Measurements from ENCODE around the gene NCAPD2. TPM values are rescaled to one million over a fixed set of nuclear protein-coding genes. Genes with fewer than 3 reads are reported as not detected.
"Not testable (repeated sequence)": the region's sequence is repeated elsewhere in the genome, so short reads cannot be mapped to it uniquely, and the experiment has no call there.

NCAPD2 gene
- total RNA-seq, 1 donor from 2014 or later: 112 TPM

DNA sequence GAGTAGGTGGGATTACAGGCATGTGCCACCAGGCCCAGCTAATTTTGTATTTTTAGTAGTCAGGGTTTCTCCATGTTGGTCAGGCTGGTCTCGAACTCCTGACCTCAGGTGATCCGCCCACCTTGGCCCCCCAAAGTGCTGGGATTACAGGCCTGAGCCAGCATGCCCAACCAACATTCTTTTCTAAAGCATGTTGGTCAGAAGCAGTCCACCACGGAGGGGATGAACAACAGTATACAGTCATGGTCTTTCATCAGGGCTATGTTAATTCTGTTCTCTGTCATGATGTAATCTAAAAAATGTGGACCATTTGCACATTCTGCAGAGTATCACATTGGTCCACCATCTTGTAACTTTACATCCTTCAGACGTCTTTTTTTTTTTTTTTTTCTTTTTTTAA lies 4.5 kb upstream of the NCAPD2 start:
- intact Hi-C loops (cut with micrococcal nuclease): no loop called here

- intact Hi-C loops (cut with micrococcal nuclease): loop anchor here (5.0 kb wide), 2 partner anchors 38 to 642 kb away; partner anchors contain the start of genes CLSTN3 and TAPBPL
These were observed 3.2 kb upstream of the NCAPD2 start for GRCh38 chr12:6490673-6491072.

GRCh38 chr12:6492838-6493496 lies 935 bp upstream of the NCAPD2 start, which contains the start of gene MRPL51:
MRPL51 (minus strand) TSS chr12:6493262; CDS start chr12:6493136, 126 bp downstream.
- intact Hi-C loops (cut with micrococcal nuclease): loop anchor here (1.0 to 5.0 kb wide), 11 partner anchors 23 to 639 kb away; partner anchors contain the start of genes CHD4, CLSTN3, IFFO1 and ING4

DNA sequence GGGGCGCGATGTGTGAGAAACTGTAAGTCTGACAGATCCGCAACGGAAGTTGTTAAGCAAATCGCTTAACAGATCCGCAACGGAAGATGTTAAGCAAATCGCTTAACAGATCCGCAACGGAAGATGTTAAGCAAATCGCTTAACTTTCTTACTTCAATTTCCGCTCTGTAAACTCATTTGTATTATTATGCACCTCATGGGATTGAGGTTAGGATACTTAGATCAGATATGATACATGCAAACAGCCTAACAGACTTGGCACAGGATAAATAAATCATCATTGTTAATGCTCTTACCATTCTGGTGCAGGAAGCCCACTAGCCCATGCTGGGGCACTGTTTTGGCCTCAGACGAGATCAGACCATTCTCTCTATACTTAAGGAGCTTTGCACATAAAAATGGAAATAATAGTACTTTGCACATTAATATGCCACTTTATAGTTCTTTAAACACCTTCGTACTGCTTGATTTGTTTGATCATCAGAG lies 399 bp downstream of the NCAPD2 start:
- intact Hi-C loops (cut with micrococcal nuclease): loop anchor here (1.0 to 5.0 kb wide), 10 partner anchors 38 to 638 kb away; partner anchors contain the start of genes CD4, CDCA3, CLSTN3 and COPS7A

GRCh38 chr12:6494968-6495367 lies 1.1 kb downstream of the NCAPD2 start:
- intact Hi-C loops (cut with micrococcal nuclease): loop anchor here (1.0 to 5.0 kb wide), 10 partner anchors 37 to 637 kb away; partner anchors contain the start of genes CD4, CDCA3, CLSTN3 and COPS7A

GRCh38 chr12:6497291-6497690 lies 3.4 kb downstream of the NCAPD2 start:
- intact Hi-C loops (cut with micrococcal nuclease): not testable (repeated sequence)

DNA sequence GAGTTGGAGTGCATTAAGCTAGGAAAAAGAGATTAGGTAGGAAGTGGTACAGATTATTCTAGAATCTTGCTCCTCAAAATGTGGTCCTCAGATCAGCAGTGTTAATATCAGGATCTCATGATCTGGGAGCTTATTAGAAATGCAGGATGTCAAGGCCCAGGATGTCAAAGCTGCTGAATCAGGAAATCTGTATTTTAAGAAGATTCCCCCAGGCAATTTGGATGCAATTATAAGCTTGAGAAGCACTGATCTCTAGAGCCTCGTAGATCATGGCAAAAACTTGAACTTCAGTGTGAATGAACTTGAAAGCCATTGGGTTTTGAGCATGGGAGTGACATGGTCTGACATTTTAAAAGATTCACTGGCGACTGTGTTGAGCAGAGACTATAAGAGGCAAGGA lies 6.6 kb downstream of the NCAPD2 start:
- intact Hi-C loops (cut with micrococcal nuclease): no loop called here

DNA sequence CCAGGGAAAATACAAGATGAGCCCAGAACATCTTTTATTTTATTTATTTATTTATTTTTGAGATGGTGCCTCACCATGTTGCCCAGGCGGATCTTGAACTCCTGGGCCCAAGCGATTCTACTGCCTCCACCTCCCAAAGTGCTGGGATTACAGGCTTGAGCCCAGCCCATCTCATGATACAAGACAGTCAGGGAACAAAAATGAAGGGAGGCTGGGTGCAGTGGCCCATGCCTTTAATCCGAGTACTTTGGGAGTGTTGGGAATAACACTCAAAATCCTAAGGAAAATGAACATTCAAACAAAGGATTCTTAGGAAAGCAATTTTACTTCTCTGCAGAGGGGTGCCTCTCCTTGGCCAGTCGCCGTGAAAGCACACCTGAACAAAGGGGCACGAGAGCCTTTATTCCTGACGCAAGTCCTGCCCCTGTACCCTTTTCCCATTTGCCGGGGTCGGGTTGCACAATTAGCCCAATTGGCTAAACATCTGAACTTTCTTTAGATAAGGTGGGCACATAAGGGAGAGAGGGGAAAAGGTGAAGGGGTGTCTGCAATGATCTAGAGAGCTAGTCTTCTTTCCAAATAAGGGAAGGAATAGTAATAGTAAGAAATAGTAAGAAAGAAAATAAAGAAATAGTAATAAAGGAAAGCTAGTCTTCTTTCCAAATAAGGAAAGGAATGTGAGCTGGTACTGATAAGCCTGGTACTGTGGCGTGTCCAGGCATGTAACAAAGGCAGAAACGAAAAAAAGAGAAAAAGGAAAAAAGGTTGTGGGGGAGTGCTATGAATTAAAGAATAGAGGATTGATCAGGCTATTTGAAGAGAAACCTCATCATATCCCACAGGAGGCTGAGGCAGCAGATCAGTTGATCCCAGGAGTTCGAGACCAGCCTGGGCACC lies 13.4 kb downstream of the NCAPD2 start:
- intact Hi-C loops (cut with micrococcal nuclease): no loop called here

DNA sequence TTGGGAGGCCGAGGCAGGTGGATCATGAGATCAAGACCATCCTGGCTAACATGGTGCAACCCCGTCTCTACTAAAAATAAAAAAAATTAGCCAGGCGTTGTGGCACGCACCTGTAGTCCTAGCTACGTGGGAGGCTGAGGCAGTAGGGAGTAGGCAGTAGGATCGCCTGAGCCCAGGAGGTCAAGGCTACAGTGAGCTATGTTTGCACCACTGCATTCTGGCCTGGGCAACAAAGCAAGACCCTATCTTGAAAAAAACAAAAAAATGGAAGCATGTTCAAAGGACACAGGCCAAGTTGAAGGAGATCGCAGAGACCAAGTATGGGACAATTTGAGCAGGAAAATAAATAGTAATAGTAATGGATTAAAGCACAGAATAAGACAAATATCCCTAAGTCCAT lies 14.2 kb downstream of the NCAPD2 start:
- intact Hi-C loops (cut with micrococcal nuclease): no loop called here

GRCh38 chr12:6520186-6520585 lies 26.3 kb downstream of the NCAPD2 start:
- intact Hi-C loops (cut with micrococcal nuclease): no loop called here

DNA sequence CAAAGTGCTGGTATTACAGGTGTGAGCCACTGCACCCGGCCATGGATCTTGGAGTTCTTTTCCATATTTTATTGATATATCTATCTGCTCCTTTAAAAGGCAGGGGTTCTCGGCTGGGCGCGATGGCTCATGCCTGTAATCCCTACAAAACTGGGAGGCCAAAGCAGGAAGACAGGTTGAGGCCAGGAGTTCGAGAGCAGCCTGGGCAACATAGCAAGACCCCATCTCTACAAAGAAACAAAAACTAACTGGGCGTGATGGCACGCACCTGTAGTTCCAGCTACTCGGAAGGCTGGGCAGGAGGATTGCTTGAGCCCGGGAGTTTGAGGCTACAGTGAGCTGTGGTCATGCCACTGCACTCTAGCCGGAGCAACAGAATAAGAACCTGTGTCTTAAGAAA lies 28.3 kb downstream of the NCAPD2 start:
- intact Hi-C loops (cut with micrococcal nuclease): no loop called here

GRCh38 chr12:6523708-6524107 lies 29.8 kb downstream of the NCAPD2 start:
- intact Hi-C loops (cut with micrococcal nuclease): no loop called here

- intact Hi-C loops (cut with micrococcal nuclease): no loop called here
These were observed 30.7 kb downstream of the NCAPD2 start for GRCh38 chr12:6524648-6525047.

- intact Hi-C loops (cut with micrococcal nuclease): no loop called here
These were observed 32.3 kb downstream of the NCAPD2 start for GRCh38 chr12:6526201-6526600.

DNA sequence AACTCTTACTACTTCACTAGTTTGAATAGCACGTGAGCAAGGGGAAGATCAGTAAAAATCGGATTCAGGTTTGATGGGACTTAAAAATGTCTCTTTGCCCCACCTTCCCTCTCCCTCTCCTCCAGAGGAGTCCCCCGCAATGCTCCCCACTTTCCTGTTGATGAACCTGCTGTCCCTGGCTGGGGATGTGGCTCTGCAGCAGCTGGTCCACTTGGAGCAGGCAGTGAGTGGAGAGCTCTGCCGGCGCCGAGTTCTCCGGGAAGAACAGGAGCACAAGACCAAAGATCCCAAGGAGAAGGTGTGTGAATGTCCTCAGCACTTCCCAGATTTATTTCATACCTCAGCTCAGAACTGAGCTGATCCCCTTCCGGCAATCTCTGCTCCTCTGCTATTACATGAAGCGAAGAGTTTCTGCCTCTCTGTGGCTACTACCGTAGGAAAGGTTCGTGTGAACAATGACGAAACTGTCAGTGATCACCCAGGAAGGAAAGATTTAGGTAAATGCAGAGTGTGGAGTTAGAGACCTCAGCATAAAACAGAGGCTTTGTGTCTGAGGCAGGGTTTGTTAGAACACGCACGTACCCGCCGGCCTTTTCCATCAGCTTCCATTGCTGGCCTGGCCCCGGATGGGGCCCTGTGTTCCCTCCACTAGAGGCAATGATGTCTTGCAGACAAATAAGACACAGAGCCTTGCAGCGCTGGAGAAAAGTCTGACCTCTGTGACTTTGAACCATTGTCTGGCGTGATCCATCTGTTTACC lies 33.0 kb downstream of the NCAPD2 start:
- intact Hi-C loops (cut with micrococcal nuclease): no loop called here

DNA sequence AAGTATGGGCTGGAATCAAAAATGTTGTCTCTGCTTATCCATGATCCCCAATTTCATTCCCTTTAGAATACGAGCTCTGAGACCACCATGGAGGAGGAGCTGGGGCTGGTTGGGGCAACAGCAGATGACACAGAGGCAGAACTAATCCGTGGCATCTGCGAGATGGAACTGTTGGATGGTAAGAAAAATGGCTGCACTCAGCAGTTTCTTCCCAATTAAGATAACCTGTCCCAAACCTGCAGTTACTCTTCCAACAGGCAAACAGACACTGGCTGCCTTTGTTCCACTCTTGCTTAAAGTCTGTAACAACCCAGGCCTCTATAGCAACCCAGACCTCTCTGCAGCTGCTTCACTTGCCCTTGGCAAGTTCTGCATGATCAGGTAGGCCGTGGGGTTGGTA lies 33.8 kb downstream of the NCAPD2 start:
- intact Hi-C loops (cut with micrococcal nuclease): no loop called here

- intact Hi-C loops (cut with micrococcal nuclease): no loop called here
These were observed 34.8 kb downstream of the NCAPD2 start for GRCh38 chr12:6528539-6529235.

- intact Hi-C loops (cut with micrococcal nuclease): no loop called here
These were observed 35.4 kb downstream of the NCAPD2 start for GRCh38 chr12:6529291-6529737.

DNA sequence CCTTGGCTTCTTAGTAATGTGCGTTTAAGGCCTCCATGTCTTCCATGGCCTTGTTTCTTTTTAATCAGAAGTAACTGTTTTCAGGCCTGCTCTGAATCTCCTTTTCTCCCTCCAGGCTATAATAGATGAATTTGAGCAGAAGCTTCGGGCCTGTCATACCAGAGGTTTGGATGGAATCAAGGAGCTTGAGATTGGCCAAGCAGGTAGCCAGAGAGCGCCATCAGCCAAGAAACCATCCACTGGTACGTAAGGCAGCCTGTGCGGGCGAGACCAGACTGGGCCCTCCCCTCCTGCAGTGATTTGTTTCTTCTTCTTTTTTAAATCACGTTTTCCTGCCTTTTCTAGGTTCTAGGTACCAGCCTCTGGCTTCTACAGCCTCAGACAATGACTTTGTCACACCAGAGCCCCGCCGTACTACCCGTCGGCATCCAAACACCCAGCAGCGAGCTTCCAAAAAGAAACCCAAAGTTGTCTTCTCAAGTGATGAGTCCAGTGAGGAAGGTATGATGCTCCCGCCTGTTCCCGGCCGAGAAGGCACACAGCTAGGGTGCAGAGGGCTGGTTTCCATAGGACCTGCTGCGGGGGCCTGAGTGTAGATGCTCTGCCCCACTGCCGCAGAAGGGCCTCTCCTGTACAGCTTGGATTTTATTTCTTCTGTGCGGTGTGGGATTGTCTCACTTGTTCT lies 36.8 kb downstream of the NCAPD2 start:
- intact Hi-C loops (cut with micrococcal nuclease): no loop called here
